RPMI7951 (cell line): ENCODE measurements around the gene PSENEN. TPM values are rescaled to one million over a fixed set of nuclear protein-coding genes. Genes with fewer than 3 reads are reported as not detected.
A peak's percentile ranks its signal among the peaks of the same experiment; 100 is the strongest.

Experiments
- DNase-seq: peaks from one replicate; pipeline ENCODE4 v3.0.0-alpha.2; 2012; ENCODE audit warnings: low read depth
- total RNA-seq: library from RNA; depleted of rRNA; stranded (reverse); fragments of >200 nt; shearing (Covaris generic); gene quantifications from 2 replicates; pipeline ENCODE4 v1.2.3, GENCODE V29; 2014

Gene PSENEN
- total RNA-seq, 1 experiment from 2014 or later, result 130 TPM

DNA sequence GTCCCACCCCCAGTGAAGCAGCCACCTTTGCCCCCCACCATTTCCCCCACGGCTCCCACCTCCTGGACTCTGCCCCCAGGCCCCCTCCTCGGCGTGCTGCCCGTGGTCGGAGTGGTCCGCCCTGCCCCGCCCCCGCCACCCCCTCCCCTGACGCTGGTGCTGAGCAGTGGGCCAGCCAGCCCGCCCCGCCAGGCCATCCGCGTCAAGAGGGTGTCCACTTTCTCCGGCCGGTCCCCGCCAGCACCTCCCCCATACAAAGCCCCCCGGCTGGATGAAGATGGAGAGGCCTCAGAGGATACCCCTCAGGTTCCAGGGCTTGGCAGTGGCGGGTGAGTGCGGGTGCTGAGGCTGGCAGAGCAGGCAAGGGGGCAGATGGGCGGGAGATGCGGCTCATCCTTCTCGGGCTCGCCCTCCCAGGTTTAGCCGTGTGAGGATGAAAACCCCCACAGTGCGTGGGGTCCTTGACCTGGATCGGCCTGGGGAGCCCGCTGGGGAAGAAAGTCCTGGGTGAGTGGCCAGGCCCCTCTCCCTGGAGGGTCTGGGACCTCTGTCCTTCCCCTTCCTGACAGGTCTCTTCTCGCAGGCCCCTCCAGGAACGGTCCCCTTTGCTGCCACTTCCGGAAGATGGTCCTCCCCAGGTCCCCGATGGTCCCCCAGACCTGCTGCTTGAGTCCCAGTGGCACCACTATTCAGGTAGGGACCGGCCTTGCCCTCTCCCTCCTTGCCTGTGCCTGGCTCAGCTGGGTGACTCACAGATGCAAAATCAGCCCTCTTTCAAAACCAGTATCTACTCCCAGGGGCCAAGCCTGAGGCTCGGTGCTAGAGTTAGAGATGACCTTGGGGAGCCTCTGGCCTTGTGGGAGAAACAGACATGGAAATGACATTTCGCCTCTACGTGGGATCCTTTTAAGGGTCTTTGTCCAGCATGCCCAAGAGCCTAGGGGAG, 12.0 kb upstream of the PSENEN start:
- DNase-seq, result no peak

DNA sequence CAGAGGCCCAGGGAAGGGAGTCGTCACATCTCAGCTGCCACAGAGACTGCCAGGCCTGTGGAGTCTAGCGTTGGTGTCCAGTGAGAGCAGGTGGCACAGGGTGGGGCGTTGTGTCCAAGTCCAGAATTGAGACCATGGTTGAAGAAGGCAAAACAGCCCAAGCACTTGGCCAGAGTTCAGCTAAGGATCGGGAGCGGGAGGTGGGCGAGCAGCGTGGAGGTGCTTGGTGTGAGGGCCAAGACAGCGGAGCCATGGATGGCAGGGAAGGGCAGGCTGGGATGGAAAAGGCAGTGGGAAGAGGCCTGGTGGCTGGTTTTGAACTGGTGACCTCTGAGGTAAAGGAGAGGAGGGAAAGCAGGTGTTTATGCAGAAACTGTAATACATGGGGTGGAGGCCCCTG, 11.2 kb upstream of the PSENEN start:
- DNase-seq, result no peak

DNA sequence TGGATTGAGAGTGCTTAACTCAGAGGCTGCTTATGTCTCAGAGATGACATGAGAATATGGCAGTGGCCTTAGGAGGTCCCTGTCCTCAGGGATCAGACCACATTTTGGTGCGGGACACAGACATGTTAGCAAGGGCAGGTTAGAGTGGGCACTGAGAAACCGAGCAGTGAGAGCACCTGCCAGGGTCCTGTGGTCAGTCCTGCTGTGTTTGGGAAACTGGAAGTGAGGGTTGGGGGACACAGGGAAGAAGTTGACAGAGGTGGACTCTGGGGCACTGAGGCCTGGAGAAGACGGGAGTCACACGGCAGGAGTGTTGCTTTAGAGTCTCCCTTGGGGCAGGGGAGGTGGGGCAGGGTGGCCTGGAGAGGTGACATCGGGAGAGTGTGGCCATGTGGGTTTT, 10.6 kb upstream of the PSENEN start:
- DNase-seq, result no peak

DNA sequence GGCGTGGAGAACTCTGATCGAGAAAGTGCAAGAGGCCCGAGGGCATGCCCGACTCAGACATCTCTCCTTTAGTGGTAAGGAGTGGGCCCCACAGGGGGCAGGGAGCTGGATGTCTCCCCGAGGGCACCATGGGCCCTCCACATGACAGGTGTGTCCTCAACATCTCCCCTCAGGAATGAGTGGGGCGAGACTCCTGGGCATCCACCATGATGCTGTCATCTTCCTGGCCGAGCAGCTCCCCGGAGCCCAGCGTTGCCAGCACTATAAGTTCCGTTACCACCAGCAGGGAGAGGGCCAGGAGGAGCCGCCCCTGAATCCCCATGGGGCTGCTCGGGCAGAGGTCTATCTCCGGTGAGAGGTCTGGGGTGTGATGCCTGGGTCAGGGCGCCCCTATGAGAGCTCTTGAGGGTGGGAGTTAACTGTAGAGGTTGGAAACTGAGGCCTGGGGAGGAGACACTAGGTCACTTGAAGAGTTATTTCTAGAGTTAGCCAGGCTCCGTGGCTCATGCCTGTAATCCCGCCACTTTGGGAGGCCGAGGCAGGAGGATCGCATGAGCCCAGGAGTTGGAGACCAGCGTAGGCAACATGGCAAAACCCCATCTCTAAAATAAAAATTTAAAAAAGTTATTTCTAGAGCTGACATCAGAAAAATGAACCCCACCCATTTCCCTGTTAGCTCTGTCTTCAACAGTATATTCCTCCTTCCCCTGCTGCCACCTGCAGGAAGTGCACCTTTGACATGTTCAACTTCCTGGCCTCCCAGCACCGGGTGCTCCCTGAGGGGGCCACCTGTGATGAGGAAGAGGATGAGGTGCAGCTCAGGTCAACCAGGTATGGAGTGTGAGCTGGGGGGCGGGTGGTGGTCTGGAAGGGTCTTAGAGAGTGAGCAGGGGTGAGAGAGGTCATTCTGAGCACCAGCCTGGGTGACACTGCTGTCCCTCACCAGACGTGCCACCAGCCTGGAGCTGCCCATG, 8.3 kb upstream of the PSENEN start:
- DNase-seq, result no peak

DNA sequence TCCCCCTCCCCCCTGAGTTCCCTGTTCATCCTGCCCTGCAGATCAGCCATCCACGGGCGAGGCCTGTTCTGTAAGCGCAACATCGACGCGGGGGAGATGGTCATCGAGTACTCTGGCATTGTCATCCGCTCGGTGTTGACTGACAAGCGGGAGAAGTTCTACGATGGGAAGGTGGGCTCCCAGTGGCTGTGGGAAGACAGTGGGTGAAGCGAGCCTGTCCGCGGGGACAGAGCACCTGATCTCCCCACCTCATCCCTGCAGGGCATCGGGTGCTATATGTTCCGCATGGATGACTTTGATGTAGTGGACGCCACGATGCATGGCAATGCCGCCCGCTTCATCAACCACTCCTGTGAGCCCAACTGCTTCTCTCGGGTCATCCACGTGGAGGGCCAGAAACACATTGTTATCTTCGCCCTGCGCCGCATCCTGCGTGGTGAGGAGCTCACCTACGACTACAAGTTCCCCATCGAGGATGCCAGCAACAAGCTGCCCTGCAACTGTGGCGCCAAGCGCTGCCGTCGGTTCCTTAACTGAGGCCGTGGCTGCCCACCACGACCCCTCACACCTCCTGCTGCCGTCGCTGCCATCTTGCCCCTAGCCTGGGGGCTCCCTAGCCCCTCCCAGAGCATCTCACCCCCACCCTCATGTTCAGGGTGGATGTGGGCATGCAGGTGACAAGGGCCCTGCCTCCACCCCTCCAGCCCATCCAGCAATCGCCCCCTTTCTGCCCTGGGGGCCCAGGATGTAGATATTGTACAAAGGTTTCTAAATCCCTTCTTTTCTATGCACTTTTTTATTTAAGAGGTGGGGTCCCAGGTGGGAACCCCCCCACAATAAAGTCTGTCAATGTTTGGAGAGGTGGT, 7.2 kb upstream of the PSENEN start:
- no peak for DNase-seq

DNA sequence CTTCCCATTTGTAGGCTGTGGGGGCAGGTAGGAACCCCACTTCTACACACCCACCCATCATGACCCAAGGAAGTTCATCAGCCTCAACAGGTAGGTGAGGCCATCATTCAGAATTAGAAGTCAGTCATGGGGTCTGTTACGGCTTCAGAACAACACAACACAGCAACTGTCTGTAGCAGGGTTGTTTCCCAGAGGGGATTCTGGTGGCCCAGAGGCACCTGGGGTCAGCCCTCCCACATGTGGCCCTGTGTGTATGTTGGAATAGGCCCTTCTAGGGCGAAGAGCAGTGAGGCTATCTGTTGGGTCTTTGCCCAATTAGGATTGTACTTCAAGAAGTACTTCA, 6.6 kb upstream of the PSENEN start:
- no peak for DNase-seq

DNA sequence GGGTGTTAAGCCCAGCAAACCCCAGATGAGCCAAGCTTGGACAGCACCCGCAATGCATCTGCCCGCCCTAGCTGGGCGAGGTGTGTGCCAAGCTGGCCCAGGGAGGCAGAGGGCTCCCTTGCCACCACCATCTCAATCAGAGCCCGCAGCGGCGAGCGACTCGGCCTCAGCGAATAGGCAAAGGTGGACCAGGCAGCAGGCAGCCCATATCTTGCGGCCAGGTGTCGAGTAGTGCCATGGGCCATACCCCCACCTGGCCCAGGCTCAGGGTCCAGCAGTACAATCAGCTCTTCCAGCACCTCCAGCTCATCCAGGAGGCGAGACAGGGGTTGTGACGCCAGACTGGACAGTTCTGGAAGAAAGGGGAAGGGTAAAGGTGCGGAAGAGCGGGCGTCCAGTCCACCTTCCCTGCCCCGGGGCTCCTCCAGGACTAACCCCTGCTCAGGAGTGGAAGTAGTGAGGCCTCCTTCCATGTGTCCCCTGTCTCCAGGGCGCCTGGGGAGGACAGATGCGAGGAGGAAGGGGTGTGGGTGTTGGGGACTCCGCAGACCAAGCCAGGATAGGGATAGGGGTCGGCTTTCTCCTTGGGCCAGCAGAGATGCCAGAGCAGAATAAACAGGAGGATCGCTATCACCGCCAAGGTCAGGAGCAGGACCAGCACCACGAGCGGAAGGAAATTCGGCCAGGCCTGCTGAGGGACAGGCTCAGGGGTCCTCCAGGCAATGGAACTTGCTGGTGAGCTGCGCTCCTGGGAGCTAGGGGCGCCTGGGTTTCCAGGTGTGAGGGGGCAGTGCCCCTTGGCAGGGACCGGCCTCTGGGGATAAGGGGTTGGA, 6.0 kb upstream of the PSENEN start:
- DNase-seq, result no peak

DNA sequence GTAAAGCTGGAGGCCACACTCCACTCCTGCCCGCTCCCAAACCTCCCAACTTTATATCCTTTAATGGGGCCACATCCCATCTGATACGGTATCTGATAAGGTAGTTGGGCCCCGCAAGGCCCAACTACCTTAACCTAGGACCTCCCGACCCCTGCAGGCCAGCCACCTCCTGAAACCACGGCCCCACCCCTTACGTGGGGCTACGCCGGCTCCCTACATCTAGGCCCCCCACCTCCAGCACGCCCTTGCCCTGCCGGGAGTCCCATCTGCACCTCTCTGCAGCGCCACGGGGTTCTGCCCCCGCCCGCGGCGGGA, 5.4 kb upstream of the PSENEN start:
- no peak for DNase-seq

DNA sequence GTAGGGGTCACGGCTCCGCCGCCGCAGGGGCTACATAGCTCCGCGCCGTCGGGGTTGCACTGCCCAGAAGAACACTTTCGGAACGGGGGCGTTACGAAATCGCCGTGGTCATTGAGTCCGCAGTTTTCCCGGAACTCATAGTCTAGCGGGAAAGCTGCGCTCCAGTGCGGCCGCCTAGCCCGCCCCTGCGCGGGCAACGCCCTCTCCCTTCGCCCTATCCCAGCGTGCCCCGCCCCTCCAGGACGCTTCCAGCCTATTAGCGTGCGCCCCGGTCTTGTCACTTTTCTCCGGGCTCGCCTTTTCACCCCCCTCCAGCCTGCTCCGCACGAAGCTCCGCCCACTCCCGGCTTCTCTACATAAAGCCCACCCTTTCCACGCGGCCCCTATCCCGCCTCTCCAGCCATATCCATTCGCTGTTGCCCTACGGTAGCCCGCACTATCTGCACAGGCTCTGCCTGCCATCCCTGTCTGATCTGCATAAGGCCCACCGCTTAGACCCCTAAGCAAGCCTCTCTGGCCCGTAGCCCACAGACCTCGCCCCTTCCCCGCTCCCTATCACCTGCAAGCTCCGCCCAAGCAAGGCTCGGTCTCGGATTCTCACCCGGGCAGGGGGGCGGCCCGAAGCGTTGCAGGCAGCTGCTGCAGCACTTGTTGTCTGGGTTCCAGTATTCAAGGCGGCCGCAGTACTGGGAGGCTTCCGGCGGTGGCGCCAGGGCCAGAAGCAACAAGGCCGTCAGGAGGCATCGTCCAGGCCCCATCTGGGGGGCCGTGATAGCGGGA, 4.8 kb upstream of the PSENEN start:
- peak; percentile 98 for DNase-seq

DNA sequence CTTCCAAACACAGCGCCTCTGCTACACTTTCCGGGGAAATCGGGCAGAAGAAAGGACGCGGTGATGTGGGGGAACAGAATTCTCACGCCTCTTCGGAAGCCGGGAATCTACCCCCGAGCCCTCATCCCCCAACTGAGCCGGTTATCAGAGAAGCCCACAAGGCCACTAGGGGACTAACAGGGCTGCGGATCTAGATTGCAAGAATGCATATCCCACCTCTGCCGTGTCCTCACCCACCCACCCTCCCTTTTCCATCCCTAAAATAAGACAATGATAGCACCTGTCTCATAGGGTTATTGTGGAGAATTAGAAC, 4.3 kb upstream of the PSENEN start:
- no peak for DNase-seq

DNA sequence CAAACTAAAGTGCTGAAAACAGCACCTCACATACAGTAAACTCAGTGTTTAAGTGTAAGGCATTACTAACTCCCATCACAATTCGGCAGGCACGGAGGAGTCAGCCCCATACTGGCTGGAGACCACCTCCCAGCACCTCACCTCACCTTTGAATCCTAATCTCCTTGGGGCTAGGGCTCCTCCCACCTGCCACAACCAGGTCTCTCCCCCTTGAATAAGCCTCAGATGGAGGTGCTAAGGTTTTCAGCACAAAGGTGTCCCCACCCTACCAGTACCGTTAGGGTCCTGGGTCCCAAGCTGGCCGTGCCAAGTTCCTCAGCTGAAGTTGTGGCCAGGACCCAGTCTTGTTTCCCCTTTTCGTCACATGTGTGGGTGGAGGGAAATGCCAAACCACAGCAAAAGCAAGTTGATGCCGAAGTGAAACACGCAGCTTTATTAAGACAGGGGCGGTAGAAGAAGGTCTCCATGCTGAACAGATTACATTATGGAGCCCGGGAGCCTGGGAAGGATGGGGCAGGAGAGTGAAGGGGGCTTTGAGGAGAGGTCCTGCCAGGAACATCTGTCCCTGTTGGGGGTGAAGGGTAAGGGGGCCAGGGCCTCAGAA, 3.2 kb upstream of the PSENEN start, which contains the start of gene IGFLR1:
TSS of gene IGFLR1 (minus strand) at position 332 of the 604 bp plus-strand sequence. CDS start 1,272 bp downstream, outside the sequence.
- DNase-seq, result no peak

DNA sequence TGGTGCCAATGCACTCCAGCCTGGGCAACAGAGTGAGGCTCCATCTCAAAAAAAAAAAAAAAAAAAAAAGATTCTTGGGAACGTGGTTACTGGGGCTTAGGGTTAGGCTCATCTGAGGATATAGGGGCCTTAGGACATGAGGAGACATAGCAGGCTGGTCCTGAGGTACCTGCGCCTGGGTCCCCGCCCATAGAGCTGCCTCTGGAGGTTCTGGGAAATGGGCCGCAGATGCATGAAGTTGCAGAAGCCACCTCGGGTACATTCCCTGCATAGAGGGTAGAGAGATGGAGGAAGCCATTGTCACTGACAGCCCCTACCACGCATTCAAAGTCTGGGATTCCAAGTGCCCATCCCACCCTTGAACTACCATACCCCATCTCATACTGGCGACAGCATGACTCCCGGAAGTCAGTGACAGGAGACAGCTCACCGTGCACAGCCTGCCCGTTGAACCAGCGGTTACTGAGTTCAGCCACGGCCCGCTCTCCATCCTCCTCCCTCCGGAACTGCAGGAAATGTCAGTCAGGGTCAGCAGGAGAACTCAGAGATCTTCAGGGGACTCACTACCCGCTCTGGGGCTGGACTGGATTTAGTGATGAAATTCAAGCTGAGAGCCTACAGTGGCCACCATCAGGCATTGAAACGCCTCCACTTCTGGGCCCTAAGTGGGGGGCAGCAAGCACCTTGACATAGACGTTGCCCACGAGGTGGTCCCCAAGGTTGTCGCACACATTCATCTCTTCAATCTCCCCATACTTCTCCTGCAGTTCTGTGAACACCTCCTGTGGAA, 1.6 kb upstream of the PSENEN start:
- DNase-seq, result no peak

DNA sequence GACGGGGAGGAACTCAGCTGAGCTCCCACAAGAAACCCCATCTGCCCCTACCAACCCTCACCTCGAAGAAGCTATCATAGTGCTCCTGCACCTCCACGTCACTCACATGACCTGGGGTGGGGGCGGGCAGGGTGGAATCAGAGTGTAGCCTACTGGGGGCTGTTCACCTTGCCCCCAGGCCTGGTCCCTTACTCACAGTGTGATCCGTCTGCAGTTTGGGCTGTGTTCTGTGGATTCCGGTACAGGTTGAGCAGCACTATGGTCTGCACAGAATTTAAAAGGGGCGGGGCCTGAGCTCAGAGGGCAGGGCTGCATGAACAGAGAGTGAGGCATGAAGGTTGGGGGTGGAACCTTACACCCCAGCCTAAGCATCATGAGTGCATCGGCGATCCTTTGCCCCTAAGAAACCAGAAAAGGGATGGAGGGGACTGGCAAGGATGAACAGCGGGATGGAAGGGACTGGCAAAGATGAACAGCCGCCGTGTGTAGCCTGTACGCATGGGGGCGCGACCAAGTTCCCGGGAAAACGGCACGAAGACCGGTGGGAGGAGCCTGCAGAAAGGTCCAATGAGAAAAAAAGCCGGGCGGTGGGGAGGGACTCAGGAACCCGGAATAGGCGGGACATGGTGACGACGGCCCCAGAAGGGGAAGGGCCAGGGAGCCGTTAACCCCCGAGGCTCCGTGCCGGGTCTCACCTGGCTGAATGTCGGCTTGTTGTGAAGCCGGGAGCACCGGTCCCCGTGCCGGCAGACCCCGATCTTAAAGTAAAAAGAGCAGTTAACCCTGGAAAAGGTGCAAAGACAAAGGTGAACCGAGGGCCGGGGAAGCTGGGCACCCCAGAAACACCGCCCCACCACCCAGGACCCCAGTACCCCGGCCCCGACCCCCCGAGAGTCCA, 772 bp upstream of the PSENEN start:
- peak; percentile 96 for DNase-seq

DNA sequence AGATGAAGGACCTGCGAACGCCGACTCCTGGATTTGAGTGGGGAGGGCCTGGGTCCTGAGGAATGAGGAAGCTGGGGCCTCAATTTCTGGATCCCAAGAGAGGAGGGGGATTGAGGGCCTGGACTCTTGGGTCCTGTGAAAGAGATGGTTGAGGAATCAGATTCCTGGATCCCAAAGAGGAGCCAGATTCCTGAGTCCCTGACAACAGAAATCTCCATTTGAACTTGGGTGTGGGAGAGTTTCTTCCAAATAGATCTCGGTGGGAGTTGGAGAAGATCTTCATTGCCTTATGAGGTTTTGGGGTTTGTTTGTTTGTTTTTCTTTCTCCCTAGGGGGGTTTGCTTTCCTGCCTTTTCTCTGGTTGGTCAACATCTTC, 624 bp downstream of the PSENEN start:
- no peak for DNase-seq

DNA sequence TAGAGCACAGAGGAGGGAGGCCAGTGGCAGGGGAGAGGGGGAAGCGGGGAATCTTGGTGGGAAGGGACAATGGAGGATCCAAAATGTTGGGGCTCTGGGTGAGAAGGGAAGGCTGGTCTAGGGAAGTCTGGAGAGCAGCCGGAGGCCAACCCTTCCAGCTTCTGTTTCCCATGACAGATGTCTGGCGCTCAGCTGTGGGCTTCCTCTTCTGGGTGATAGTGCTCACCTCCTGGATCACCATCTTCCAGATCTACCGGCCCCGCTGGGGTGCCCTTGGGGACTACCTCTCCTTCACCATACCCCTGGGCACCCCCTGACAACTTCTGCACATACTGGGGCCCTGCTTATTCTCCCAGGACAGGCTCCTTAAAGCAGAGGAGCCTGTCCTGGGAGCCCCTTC, 1.1 kb downstream of the PSENEN start:
- DNase-seq, result no peak

DNA sequence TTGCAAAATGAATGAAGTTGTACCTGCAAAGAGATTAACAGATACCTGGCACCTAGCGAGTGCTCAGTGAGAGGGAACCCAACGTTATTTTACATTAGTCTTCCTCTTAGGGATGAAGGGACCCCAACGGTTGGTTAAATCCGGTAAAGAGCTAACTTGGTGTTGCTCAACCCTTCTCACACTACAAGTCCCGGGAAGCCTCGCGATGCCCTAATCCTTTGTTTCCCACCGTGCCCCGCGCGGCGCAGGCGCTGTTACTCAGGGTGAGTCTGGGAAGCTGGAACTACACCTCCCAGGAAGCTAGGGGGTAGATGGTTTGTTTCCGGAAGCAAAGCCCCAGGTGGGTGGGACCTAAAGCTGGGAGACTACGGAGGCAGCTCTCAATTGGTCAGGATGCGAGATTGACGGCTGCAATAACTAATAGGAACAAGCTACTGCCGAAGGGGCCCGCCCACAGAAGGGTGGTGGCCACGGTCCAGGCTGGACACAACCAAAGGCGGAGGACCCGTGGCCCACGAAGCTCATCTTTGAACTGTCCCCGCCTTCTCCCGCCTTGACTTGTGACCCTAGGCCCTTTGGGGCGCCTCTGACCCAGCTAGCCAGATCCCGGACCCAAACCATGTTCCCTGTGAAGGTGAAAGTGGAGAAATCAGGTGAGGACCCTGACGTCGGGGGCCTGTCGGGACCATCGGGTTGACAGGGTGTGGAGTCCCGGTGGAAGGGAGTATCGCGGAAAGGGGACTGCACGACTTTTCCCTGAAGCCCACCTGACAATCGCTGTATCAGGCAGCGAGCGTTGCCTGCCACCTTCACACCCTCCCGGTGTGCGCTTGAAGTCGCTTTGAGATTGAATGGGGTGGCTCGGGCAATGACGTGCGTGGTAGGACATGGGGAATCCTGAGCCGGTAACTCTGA, 2.9 kb downstream of the PSENEN start, which contains the start of gene LIN37:
TSS of gene LIN37 (plus strand) at position 471 of the 915 bp plus-strand sequence. CDS start at position 620, 149 bp downstream.
- DNase-seq, result peak; percentile 99

DNA sequence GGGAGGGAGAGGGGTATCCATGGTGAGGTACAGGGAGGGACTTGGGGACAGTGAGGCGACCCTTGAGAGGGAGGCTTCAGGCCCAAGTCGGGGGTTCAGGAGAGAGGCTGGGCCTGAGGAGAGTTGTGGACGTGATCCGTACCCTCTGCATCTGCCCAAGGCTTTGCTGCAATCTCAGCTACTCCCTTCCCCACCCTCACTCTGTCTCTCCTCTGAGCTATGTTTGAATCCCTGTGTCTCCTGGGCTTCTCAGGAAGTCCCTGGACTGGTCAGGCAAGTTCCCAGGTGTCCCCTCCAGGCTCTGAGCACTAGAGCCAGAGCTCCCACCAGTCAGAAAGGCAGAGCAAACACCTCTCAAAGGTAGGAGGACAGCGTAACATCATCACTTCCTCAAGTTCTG, 4.7 kb downstream of the PSENEN start:
- no peak for DNase-seq
